C4-2B (cell line): ENCODE results near the gene TUBGCP3.
A peak's percentile ranks its signal among the peaks of the same experiment; 100 is the strongest.

ENCODE experiments used
- ZFX ChIP-seq: fragments of 450-650 bp; IDR thresholded peaks from 2 replicates; pipeline ENCODE4 v1.6.1; 2017
- TF ChIP-seq, protein P1 (sequence below): fragments of 450-650 bp; conservative IDR thresholded peaks from 2 replicates; pipeline ENCODE4 v1.5.1; 2017; ENCODE audit warnings: mild to moderate bottlenecking

DNA sequence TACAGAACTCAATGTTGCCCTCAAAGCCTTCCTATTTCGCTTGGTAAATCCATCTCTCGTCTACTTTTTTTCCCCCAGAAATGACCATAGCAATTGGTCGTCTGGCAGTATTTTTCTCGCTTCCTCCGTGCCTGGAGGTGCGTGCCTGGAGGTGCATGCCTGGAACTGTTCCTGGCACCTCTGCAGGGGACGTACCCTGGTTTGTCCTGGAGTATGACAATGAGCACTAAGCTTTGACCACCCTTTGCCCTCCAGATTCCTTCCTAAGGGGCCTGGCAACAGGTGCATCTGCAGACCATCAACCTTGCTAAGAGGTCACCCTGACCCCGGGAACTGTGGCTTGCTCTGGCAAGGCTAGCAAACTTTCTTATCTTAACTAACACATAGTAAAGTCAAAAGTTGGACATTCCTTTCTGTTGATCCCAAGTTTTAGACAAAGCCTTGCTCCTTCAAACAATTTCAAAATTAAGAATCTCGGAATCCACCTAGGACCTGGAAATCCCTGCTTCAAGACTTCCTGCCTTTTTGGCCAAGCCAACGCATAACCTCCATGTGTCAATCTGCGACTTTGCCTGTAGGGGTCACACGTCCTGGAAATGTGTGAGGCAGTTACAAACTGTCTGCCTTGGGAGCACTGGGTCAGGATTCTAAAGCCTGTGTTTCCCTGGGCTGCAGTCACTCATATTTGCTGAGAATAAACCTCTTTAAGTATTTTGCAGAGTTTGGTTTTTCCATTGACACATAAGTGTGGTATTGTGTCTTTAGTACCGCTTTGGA is 28.8 kb upstream of the TUBGCP3 start:
- TF ChIP-seq, protein P1, sequence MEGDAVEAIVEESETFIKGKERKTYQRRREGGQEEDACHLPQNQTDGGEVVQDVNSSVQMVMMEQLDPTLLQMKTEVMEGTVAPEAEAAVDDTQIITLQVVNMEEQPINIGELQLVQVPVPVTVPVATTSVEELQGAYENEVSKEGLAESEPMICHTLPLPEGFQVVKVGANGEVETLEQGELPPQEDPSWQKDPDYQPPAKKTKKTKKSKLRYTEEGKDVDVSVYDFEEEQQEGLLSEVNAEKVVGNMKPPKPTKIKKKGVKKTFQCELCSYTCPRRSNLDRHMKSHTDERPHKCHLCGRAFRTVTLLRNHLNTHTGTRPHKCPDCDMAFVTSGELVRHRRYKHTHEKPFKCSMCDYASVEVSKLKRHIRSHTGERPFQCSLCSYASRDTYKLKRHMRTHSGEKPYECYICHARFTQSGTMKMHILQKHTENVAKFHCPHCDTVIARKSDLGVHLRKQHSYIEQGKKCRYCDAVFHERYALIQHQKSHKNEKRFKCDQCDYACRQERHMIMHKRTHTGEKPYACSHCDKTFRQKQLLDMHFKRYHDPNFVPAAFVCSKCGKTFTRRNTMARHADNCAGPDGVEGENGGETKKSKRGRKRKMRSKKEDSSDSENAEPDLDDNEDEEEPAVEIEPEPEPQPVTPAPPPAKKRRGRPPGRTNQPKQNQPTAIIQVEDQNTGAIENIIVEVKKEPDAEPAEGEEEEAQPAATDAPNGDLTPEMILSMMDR = peak; percentile 80
- TF ChIP-seq ZFX = no peak
